HG03103 (cell line): ENCODE results near the gene TMOD2.

Experiments used
- ATAC-seq: cut with Tn5 transposase; IDR thresholded peaks from one replicate; pipeline ENCODE4 v1.9.1; 2021; ENCODE audit warnings: low read depth; ENCODE audit not compliant: unreplicated experiment

TMOD2 gene

DNA sequence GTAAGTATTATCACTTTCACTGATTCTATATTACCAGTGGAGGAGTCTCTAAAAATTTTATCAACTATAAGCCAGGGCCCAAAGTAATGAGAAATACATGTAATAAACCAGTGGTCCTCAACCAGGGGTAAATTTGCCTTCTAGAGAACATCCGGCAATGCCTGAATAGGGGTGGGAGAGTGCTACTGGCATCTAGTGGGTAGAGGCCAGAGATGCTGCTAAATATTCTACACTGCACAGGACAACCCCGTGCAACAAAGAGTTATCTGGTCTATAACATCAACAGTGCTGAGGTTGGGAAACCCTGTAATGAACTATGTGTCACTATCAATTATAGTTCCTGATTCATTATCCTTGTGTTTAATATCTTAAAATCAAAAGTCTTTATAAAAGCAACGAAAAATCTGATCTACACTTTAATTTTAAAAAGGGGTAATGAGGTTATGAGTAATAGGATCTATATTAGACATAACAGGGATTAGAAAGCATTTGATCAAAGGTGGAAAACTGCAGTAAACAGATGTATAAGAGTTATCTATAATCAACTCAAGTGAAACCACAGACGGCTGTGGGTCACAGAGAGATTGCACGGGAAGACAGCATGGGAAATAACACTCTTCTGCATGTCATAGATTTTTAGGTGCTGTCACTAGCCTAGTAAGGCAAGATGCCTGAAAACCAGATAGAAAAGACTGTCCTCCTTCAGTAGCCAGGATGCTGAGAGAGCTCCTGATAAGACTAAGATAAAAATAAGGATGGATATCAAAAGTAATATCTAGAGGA is 16.0 kb upstream of the TMOD2 start:
- no peak for ATAC-seq

DNA sequence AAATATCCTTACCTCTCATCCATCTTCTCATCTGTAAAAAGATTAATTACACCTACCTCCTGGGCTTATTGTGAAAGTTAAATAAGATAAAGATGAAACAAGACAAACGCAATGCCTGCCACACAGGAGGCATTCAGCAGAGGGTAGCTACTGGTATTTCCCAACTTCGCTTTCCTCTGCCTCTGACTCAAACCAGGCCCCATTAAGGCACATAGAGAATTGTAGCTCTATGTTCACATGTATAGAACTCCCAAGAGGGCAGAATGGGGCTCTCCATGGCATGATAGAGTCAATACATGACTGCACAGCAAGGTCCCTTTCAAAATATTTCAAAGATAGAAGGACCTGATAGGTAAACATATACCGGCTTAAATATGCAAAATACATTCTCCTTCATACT is 15.3 kb upstream of the TMOD2 start:
- no peak for ATAC-seq

DNA sequence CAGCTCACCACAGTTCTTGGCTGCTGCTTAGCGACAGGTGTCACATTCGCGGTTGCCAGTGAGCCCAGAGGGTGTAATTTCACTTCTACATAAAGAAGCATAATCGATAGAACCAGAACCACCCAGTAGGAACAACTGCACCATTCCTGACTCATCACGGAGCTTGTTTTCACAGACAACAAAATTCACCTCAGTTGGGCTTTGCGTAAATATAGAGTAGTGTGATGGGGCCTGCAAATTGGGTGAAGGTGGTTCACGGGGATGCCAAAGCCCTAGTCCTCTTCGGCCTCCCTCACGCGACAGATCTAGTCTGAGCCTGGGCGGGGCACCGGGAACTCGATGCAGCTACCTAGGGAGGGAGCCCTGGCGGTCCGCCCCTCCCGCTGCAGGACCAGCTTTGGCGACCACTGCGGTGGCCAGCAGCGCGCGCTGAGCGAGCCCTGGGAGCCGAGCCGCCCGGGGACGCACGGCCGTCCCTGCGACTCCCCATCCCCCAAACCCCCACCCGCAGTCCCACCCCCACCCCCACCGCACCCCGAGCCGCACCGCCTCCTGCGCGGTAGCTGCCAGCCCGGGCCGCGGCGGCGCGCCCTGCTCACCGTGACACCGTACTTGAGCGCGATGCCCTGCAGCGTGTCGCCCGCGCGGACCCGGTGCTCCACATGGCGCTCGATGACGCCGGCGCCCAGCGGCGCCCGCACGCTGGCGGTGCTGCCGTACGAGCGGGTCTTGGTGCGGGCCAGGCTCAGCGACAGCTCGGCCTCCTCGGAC is 14.5 kb upstream of the TMOD2 start:
- ATAC-seq = peak; percentile 28

DNA sequence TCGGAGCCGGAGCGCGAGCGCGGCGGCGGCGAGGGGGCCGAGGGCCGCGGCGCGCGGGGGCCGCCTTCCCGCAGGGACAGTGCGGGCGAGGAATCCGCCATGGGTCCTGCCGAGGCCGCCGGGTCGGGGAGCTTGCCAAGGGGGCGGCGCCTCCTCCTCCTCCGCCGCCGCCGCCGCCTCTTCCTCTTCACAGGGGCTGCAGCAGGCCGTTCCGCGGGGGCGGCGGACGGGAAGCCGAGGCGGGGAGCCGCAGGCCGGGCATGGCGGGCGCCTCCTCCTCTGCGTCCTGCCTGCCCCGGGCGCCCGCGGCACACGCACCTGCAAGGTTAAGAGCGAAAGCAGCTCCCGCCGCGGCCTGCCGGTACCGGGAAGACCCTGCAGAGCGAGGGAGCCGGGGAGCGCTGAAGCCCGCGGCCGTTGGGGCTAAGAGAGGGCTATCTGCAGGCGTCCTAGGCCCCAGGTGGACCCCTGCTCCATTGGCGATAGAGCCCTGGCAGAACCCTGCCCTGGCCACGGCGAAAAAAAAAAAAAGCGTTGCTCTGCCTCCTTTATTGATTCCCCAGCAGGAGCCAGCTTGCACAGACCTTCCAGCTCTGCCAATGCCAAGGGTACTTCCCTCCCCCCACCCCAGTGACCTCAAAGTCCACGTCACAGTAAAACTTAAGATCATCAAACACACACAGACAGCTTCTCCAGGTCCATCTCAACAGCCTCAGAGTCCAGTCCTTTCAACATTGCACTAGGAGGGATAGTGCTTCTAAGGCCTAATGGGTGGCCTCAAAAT is 13.7 kb upstream of the TMOD2 start, which contains the start of gene LYSMD2:
Gene LYSMD2, minus strand, starts transcription at position 134 of the 784 bp plus-strand sequence. Its CDS starts 33 bp downstream, at position 101.
- peak; percentile 32 for ATAC-seq

DNA sequence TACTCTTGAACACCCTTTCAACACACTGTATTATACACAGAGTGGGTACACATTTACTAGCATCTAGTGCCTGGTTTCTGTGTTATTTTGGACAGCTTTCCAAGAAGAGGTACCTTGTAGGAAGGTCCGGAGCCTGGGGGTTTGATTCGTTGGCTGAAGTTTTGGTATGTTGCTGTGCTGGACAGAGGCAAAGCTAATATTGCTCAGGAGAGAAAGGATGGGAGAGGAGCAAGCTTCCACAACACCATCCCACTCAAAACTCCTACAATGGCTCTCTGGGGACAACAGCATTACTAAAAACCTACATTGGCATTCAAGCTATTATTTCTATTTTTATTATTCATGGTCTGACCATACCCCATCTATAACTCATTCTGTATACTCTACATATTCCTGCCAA is 12.8 kb upstream of the TMOD2 start:
- ATAC-seq = no peak

DNA sequence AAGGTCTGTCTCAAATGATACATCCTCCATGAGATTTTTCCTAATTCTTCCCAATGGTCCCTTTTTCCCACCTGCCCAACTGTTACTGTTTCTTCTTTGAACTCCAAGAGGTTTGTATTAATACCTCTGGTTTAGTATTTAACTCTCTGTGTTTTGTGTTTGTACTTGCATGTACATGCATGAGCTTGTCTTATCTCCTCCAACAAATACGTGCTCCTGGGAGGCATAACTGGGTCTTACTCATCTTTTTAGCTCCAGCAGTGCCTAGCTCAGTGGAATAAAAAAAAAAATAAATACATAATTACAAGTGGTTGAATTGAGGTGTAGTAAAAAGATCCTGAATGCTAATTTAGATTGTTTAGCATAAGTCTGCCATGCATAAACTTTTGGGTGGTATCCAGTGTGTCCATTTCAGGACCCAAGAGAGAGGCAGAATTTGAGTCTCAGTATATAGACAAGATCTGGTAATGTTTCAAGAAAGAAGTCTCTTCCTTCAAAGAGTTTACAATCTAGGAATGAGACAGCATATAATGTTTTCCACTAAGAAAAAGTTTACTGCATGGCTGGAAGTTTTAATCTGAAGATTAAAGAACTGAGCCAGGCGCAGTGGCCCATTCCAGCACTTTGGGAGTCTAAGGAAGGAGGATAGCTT is 12.2 kb upstream of the TMOD2 start:
- ATAC-seq = no peak

DNA sequence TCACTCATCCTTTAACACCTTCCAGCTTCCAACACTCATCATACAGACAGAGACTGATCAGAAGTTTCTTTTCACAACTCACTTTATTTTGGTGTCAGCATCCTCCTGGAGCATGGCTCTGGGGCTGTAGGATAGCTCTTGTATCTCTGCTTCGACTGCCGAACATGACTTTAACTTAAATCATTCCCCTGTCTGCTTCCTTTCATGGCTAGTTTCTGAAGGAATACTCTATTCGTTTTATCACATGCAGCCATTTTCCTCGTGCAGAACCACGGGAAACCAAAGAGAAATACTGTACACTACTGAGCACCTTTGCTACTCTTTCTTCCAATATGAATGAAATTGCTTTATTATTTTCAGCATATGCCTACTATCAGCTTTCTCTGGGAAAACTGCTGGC is 2.1 kb upstream of the TMOD2 start:
- no peak for ATAC-seq

DNA sequence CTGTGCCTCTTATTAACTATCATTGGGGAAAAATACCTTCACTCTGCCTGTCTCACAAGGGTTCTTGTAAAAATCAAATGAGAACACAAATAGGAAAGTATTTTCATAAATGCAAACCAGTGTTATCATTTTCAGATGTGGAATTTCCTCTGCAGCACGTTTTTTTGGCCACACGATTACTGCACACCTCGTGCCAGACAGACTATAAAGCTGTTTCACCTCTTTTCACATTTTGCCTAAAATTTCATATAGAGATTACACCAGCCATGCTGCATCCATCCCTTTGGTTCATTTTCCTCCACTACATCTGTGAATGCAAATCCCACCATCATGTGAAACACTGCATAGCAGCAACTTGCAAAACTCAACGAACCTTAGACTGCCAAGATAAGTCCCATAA is 1.2 kb upstream of the TMOD2 start:
- no peak for ATAC-seq

DNA sequence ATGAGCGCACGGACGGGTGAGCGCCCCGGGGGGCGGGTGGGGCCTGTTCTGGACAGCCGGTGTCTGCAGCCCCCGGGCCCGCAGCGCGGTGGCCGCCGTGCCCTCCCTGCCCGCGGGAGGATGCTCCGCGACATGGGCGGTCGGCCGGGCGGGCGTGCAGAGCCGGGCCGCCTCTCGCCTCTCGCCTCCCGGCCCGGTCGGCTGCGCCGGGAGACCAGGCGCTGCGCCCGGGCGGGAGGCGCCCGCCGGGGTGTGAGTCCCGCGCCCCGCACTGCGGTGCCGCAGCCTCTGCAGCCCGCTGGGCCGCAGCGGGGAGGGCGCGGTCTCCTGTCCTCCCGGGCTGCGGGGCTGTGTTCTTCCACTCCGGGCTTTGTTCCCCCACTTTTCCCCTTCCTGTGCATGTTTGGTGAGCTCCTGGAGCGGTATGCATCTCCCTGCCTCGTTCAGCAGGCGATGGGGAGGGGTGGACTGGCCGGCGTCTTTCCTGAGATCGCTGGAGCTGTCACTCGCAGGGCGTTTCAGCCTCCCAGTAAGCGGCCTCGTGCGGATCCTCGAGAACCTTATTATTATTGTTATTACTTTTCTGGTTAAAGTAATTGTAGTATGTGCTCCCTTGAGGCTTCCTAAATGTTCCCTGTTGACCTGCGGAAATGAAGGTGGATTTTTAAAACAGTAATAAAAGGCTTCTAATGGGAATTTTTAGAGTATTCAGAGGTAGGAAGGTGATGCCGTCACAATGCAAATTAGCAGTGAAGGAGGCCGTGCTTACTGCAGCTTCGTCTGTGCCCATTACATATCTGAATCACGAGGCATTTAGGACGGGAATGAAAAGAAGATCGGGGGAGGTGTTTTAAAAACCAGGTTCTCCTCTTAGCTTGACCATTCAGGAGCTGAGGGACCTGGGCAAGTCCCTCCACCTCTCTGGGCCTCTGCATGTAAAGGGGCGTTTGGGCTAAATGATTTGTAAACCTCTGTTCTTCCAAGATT is 593 bp downstream of the TMOD2 start:
- peak; percentile 31 for ATAC-seq

DNA sequence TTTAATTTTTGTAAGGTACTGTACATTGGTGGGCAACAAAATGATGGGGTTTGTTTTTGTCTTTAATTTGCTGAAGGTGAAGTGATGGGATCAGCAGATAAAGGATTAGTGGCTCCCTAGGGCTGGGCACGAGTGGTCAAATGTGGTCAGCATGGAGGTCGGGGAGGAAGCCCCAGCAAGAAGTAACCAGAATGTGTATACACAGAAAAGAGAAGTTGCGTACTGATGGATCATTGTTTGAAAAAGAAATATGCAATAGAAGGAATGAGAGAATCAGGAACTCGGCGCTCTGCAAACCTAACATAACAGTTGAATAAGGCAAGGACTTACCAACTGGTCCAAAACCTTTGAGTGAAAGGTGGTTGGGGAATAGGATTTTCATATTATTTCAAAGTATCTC is 1.5 kb downstream of the TMOD2 start:
- no peak for ATAC-seq

DNA sequence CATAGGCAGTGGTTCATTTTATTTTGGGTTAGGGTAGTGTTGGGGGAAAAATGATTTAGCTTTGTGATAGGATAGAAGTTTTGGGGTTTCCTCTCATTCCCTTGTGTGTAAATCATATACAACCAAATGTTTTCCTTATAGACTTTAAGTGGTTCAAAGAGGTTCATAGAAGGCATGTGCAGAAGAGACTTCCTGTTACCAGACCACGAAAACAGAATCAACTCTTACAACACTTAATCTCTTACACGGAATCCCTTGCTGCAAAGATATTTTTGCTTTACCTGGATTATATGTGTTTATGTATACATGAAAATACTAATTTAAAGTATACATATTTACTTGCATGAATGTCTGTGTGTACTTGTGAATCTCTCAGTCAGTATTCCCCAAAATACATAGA is 2.9 kb downstream of the TMOD2 start:
- ATAC-seq = no peak

DNA sequence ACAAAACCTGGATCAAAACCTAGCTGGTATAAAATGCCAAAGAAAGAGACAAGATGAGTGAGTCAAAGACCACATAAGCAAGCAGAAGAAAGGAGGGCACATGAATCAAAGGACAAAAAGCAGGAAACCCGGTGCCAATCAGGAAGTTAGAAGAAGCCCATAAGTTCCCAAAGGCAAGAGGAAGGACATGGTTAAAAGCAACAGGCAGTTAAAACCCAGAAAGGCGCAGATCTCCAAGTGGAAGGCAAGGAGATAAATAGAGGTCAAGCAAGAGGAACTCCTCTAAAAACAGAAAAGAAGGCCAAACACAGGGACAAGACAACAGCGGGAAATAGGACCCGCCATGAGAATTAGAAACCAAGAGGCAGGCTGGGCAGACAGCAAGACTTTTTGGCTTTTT is 4.4 kb downstream of the TMOD2 start:
- no peak for ATAC-seq

DNA sequence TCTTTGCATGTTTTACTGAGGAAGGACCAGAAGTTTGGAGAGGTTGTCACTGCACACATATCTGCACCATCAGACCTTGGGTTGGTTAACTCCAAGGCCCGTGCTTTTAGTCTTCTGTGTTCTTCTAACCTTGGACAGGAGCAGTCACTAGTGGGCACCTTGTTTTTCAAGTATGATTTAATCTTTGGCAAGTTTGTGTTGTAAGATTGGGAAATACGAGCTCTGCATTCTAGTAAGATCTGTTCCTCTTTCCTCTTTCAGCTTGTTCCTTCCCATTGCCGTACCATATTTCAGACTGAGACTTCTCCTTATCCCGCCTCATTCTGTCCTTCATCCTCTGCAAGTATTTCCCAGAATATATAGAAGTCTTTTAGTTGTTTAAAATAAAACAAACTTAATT is 5.1 kb downstream of the TMOD2 start:
- no peak for ATAC-seq

DNA sequence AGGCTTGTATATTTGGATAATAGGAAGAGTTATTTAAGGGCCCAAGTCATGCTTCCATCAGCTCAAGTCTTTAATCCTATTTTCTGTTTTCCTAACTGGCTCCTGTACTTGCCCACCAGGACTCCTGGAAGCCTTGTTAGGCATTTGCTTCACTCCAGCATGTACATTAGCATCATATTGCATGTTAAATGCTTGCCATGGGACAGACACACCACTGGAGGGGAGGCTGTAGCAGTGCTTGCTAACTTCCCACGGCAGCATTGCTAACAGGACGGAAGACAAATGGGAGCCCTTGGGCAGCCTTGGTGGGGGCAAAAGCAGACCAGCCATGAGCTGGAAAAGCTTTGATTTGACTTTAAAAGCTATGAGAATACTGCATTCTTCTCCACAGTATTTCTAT is 6.1 kb downstream of the TMOD2 start:
- ATAC-seq = no peak

DNA sequence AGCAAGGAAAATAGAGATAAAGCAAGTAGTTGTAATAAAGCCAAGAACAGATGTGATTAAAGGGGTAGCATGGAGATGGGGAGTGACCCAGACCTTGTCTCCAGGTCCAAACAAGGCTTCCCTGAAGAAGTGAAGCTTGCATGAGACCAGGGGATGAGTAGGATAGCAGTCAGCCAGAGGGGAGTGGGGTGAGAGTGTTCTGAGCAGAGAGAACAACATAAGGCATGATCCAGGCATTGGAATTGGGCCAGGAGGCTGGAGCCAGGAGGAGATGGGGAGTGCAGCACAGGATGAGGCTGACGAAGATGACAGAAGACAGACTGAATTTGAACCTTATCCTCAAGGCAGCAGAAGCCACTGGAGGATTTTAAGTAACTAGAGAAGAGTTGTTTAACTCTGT is 7.2 kb downstream of the TMOD2 start:
- ATAC-seq = no peak

DNA sequence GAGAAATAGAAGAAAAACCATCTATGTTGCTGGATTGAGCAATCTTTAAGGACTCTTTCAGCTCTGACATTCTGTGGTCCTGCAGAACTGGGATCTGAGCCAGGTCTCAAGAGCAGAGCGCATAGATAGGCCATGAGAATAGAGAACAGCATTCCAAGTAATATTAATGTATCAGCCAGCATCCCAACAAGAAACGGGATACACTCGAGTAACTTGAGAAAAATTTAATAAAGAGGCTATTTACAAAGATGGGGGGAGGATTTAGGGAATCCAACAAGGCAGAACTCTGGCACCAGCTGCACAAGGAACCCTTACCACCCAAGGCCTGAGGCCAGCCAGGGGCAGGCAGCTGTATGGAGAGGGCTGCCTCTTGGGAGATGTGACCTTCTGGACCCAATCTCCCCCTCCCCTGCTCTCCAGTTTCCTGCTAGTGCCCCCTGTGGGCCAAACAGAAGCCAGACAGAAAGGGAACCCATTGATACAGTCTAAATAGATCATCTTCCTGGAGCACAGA is 8.2 kb downstream of the TMOD2 start:
- ATAC-seq = no peak

DNA sequence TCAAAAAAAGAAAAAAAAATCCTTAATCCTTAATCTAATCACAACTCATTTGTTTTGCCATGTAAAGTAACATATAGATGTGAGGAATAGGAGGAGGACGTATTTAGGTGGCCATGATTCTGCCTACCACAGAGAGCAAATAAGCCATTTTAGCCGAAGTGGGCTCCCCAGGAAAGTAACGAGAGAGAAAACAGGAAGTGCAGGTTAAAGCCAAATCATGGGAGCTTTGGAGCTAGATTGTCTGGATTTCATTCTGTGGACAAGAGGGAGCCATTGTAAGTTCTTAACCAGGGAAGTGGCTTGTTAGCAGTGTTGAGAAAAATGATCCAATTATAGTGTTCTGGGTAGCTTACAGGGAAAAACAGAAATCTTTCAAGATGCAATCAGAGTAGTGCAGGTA is 9.4 kb downstream of the TMOD2 start:
- ATAC-seq = no peak

DNA sequence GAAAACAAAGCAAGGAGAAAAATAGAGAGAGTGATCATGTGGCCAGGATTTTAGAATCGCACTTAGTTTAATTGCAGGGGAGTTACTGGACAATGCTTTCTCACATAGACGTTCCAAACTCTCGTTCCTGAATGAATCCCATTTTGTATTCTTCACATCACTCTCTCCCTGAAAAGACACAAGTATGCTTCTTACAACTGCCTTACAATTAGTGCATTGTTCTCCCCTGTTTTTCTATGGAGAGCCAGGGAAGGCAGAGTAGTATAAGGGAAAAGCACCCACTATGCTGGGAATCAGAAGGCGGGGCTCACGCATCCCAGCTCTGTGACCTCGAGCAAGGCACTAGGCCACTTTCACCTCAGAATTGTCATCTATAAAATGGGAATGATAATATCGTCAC is 14.4 kb downstream of the TMOD2 start:
- no peak for ATAC-seq

DNA sequence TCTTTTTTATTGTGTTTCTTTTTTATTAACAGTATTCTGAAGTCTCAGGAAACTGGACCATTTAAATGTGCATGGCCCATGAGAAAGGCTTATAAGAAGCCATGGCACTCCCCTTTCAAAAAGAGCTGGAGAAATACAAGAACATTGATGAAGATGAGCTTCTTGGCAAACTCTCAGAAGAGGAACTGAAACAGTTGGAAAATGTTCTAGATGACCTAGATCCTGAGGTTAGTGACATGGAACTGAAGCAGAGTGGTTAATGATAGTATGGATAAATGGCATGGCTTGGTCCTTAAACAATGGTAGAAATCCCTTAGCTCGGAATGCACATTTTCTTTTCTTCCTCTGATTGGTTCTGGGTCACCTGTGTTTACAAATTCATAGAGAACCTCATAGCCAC is 14.9 kb downstream of the TMOD2 start:
- ATAC-seq = no peak
